ENCODE measurements around the gene IFITM5.
"Not testable (repeated sequence)": the region's sequence is repeated elsewhere in the genome, so short reads cannot be mapped to it uniquely, and the experiment has no call there.

IFITM5 gene

DNA sequence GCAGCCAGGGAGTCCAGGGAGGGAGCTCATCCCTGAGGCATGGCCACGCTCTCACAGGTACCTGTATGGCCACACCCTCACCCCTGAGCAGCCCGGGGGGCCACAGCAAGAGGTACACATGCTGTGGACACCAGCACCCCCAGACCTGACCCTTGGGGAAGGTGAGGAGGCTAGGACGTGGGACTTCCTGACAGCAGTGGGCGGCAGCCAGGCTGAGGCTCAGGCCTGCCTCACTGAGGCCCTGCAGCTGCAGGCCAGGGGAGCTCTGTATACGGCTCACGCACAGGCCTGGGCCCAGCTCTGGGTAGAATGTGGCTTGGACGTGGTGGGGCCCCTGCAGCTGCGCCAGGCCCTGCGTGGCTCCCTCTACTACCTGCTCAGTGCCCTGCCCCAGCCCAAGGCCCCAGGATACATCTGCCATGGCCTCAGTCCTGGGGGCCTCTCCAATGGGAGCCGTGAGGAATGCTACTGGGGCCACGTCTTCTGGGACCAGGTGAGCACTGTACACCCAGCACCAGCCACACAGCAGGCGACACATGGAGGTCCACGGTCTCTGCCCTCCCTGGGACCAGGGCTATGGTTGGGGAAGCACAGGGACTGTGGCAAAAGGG, 8.6 kb downstream of the IFITM5 start:
- peaks cover 8% of the 10 kb centered on the region for H3K36me3 Mint-ChIP-seq (ENCODE audit: low read depth)
- H3K4me3 Mint-ChIP-seq, result peak overlapping the region; percentile 65
- H3K4me1 Mint-ChIP-seq (ENCODE audit: low read depth), result peaks cover 14% of the 10 kb centered on the region
- H3K27ac Mint-ChIP-seq, result peak overlapping the region; percentile 62
- H3K27me3 Mint-ChIP-seq (ENCODE audit: low read depth), result peaks cover 10% of the 10 kb centered on the region
- no peaks in the 10 kb centered on the region for H3K9me3 Mint-ChIP-seq
- no peak for DNase-seq (ENCODE audit: low spot score)

GRCh38 chr11:289712-290620, 9.4 kb downstream of the IFITM5 start:
- Mint-ChIP-seq H3K9me3 (no peaks in the 10 kb centered on the region), H3K4me1 (ENCODE audit: low read depth) (peaks cover 16% of the 10 kb centered on the region), H3K27ac (peak overlapping the region; percentile 55)

DNA sequence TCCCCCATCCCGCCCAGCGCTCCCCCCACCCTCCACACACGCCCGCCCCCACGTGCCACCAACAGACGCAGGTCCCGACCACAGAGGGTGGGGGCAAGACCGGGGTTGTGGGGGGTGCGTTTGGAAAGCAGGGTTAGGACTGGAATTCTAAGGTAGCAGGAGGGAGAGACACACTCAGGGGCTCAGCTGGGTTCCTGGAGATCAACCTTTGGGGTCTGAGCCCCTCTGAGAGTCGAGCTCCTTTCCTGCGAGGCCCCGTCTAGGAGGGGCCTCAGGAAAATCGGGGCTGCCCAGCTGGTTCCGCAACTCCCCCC, 10.0 kb downstream of the IFITM5 start:
- Mint-ChIP-seq H3K4me3 (peak overlapping the region; percentile 65), H3K4me1 (ENCODE audit: low read depth) (peaks cover 16% of the 10 kb centered on the region), H3K27ac (peak overlapping the region; percentile 45), H3K36me3 (ENCODE audit: low read depth) (peaks cover 8% of the 10 kb centered on the region), H3K27me3 (ENCODE audit: low read depth) (peaks cover 10% of the 10 kb centered on the region), H3K9me3 (no peaks in the 10 kb centered on the region)
- no peak for DNase-seq (ENCODE audit: low spot score)

More at GRCh38 chr11:289712-290620, 9.4 kb downstream of the IFITM5 start:
- peaks cover 8% of the 10 kb centered on the region for H3K36me3 Mint-ChIP-seq (ENCODE audit: low read depth)
- no peak for DNase-seq (ENCODE audit: low spot score)
- H3K4me3 Mint-ChIP-seq, result peak overlapping the region; percentile 65
- peaks cover 10% of the 10 kb centered on the region for H3K27me3 Mint-ChIP-seq (ENCODE audit: low read depth)

DNA sequence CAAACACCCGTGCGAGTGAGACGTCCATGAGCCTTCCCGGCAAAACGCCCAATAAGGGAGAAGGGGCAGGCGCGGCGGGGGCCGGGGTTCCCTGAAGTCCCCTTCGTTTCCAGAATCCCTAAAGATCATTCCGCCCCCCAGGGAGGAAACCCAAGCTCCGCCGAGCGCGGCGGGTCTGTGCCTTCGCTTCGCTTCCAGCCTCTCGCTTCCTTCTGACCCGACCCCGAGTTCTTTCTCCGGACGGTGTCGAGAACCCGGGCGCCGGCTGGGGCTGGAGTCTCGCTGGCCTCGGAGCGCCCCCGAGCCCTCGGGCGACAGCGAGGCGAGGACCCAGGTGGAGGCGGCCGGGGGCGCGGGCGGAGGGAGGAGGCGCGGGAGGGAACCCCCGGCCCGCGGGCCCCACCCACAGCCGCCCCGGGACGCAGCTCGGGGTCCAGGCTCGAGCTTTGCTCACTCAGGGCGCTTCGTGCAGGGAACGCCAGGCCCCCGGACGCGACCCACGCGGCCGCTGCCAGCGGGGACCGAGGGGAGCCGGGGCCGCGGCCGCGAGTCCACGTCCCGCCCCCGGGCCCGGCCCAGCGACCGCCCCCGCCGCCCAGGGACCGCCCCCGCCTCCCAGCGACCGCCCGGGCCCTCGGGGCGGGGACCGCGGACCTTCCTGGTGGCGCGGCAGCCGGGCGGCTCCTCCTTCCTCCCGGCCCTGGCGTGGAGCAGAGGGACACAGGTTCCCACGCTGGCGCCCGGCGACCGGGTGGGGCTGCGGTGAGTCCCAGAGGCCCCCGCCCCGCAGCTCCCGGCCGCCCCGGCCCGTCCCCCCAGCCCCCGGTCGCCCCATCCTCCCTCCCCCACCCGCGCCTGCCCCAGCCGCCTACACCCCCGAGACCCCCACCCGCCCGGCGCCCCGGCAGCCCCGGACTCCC, 10.6 kb downstream of the IFITM5 start, which contains the start of gene PGGHG:
PGGHG (plus strand) TSS at position 649 of the 920 bp plus-strand sequence. CDS start 691 bp downstream, outside the sequence.
- Mint-ChIP-seq H3K4me3 (peak within 1 kb of the TSS; percentile 96), H3K36me3 (ENCODE audit: low read depth) (peaks cover 8% of the 10 kb centered on the region), H3K27ac (peak within 1 kb of the TSS; percentile 86), H3K27me3 (ENCODE audit: low read depth) (peaks cover 10% of the 10 kb centered on the region), H3K9me3 (no peaks in the 10 kb centered on the region), H3K4me1 (ENCODE audit: low read depth) (peaks cover 16% of the 10 kb centered on the region)
- DNase-seq (ENCODE audit: low spot score), result peak; percentile 56

- DNase-seq (ENCODE audit: low spot score), result peak; percentile 24
- Mint-ChIP-seq H3K4me3 (peak overlapping the region; percentile 96), H3K9me3 (no peaks in the 10 kb centered on the region), H3K27me3 (ENCODE audit: low read depth) (peaks cover 15% of the 10 kb centered on the region), H3K36me3 (ENCODE audit: low read depth) (peaks cover 12% of the 10 kb centered on the region), H3K4me1 (ENCODE audit: low read depth) (peaks cover 19% of the 10 kb centered on the region), H3K27ac (peak overlapping the region; percentile 86)
These were observed 11.4 kb downstream of the IFITM5 start for GRCh38 chr11:287821-288477.

- not testable (repeated sequence) for H3K9me3 Mint-ChIP-seq; DNase-seq (ENCODE audit: low spot score)
- peak overlapping the region; percentile 96 for H3K4me3 Mint-ChIP-seq
- H3K27me3 Mint-ChIP-seq (ENCODE audit: low read depth), result peaks cover 22% of the 10 kb centered on the region
- peak overlapping the region; percentile 86 for H3K27ac Mint-ChIP-seq
- peaks cover 26% of the 10 kb centered on the region for H3K4me1 Mint-ChIP-seq (ENCODE audit: low read depth)
- H3K36me3 Mint-ChIP-seq (ENCODE audit: low read depth), result peaks cover 18% of the 10 kb centered on the region
These were observed 12.1 kb downstream of the IFITM5 start for GRCh38 chr11:286977-287820.

GRCh38 chr11:285894-286220, 13.5 kb downstream of the IFITM5 start:
- H3K36me3 Mint-ChIP-seq (ENCODE audit: low read depth), result peaks cover 20% of the 10 kb centered on the region
- peaks cover 35% of the 10 kb centered on the region for H3K27me3 Mint-ChIP-seq (ENCODE audit: low read depth)
- H3K4me3 Mint-ChIP-seq, result no peak overlapping the region
- H3K4me1 Mint-ChIP-seq (ENCODE audit: low read depth), result peaks cover 30% of the 10 kb centered on the region
- H3K27ac Mint-ChIP-seq, result no peak overlapping the region
- no peak for DNase-seq (ENCODE audit: low spot score)
- H3K9me3 Mint-ChIP-seq, result no peaks in the 10 kb centered on the region

- no peak for DNase-seq (ENCODE audit: low spot score)
- H3K4me3 Mint-ChIP-seq, result no peak overlapping the region
- no peak overlapping the region for H3K27ac Mint-ChIP-seq
- H3K4me1 Mint-ChIP-seq (ENCODE audit: low read depth), result peaks cover 32% of the 10 kb centered on the region
- peaks cover 19% of the 10 kb centered on the region for H3K36me3 Mint-ChIP-seq (ENCODE audit: low read depth)
- H3K9me3 Mint-ChIP-seq, result no peaks in the 10 kb centered on the region
- peaks cover 37% of the 10 kb centered on the region for H3K27me3 Mint-ChIP-seq (ENCODE audit: low read depth)
These were observed 14.1 kb downstream of the IFITM5 start for GRCh38 chr11:285021-285893.

- Mint-ChIP-seq H3K27ac (no peak overlapping the region), H3K4me1 (ENCODE audit: low read depth) (peaks cover 32% of the 10 kb centered on the region), H3K27me3 (ENCODE audit: low read depth) (peaks cover 40% of the 10 kb centered on the region), H3K36me3 (ENCODE audit: low read depth) (peaks cover 19% of the 10 kb centered on the region), H3K4me3 (no peak overlapping the region), H3K9me3 (no peaks in the 10 kb centered on the region)
- DNase-seq (ENCODE audit: low spot score), result no peak
These were observed 15.0 kb downstream of the IFITM5 start for GRCh38 chr11:284105-285020.

GRCh38 chr11:283405-284104, 15.8 kb downstream of the IFITM5 start:
- Mint-ChIP-seq H3K4me1 (ENCODE audit: low read depth) (peaks cover 35% of the 10 kb centered on the region), H3K4me3 (no peak overlapping the region), H3K36me3 (ENCODE audit: low read depth) (peaks cover 21% of the 10 kb centered on the region), H3K27me3 (ENCODE audit: low read depth) (peaks cover 44% of the 10 kb centered on the region), H3K9me3 (no peaks in the 10 kb centered on the region), H3K27ac (no peak overlapping the region)
- DNase-seq (ENCODE audit: low spot score), result no peak
